ENCODE data around the gene MMRN2. TPM values are rescaled to one million over a fixed set of nuclear protein-coding genes. Genes with fewer than 3 reads are reported as not detected.

The MMRN2 gene
- total RNA-seq (2021; fragmentation: NEBNext Ultra II Directional; extraction: Animal tissue kit (Norgen Biotek cat#: 25700)) (0.96 and 1.2 TPM in 2 replicates), polyA plus RNA-seq (2011; rRNA removed) (1.1 and 1.2 TPM in 2 replicates), polyA minus RNA-seq (2011; rRNA and poly(A)+ RNA removed) (2.3 and 2.7 TPM in 2 replicates)
- 3.0 TPM for polyA plus RNA-seq (2011; cell fraction: cytosol; rRNA removed)
- polyA plus RNA-seq (2011; cell fraction: nucleus; rRNA removed), result 2.9 TPM
- 0.52 to 2.5 TPM (median 2.0 TPM) in 4 replicates for polyA plus RNA-seq (2012, experiment 1 of 2)
- 0.93 TPM for polyA plus RNA-seq (2012, experiment 2 of 2)
- 2.1 TPM for polyA plus RNA-seq (2013, experiment 1 of 2)
- polyA plus RNA-seq (2013, experiment 2 of 2), result 1.8 TPM
- 1.1 TPM for polyA minus RNA-seq (2011; cell fraction: cytosol; rRNA and poly(A)+ RNA removed)
- 1.4 TPM for polyA minus RNA-seq (2011; cell fraction: nucleus; rRNA and poly(A)+ RNA removed)
- long read RNA-seq, experiment 1, partial matches to known transcripts, result 2 of 2 reads
- long read RNA-seq, experiment 1, other reads (novel, unspliced or antisense), result 0 of 2 reads
- long read RNA-seq, experiment 2, result 0 reads

- Histone ChIP-seq H3K4me2 (ENCODE audit: insufficient read depth in 1 of 2, low read depth in 2 of 2, low read length in 2 of 2) (0 out of 4 replicates have a peak within 1 kb of the TSS, but pooled peaks of 1 of the 2 experiments have one; percentile 50), H2AK5ac (ENCODE audit: low read depth, low read length) (peak within 1 kb of the TSS; percentile 82; the same call in 1 of the 2 replicates), H3K56ac (replicated peaks; ENCODE audit: insufficient read length, low read depth, low read length) (no peak within 1 kb of the TSS), H3K4ac (replicated peaks; ENCODE audit: insufficient read length, low read depth, low read length) (peak within 1 kb of the TSS; percentile 63), H3K9ac (replicated peaks in 1 of 4; ENCODE audit: extremely low read depth in 1 of 4, low read depth in 3 of 4, low read length in 3 of 4) (no peak within 1 kb of the TSS), H3K4me1 (replicated peaks in 1 of 4; ENCODE audit: control insufficient read depth in 3 of 4, insufficient read depth in 4 of 4, low read length in 3 of 4) (peaks cover 16 to 60% (median 48%) of the 10 kb centered on the region in 4 experiments), H3K4me3 (ENCODE audit: extremely low read depth in 1 of 4, insufficient read depth in 2 of 4, low read depth in 3 of 4, low read length in 4 of 4) (no peak within 1 kb of the TSS), H3K27ac (ENCODE audit: low read depth, low read length) (no peak within 1 kb of the TSS), H2BK15ac (ENCODE audit: low read length) (peak within 1 kb of the TSS; percentile 66; the same call in 1 of the 2 replicates), H3K79me1 (ENCODE audit: low read depth, low read length) (no peaks in the 10 kb centered on the region), H3K79me2 (ENCODE audit: control insufficient read depth in 1 of 2, insufficient read depth in 2 of 2, low read length in 2 of 2) (no peaks in the 10 kb centered on the region), H3K23me2 (ENCODE audit: low read depth, low read length) (no peaks in the 10 kb centered on the region), H4K20me1 (replicated peaks in 1 of 2; ENCODE audit: control insufficient read depth in 1 of 2, insufficient read depth in 2 of 2, low read length in 2 of 2) (no peaks in the 10 kb centered on the region), H2BK120ac (replicated peaks; ENCODE audit: low read depth, low read length) (peak within 1 kb of the TSS; percentile 89), H2BK12ac (ENCODE audit: low read depth, low read length) (peak within 1 kb of the TSS; percentile 99; the same call in 1 of the 2 replicates), H3K14ac (ENCODE audit: insufficient read length) (no peak within 1 kb of the TSS), H3K9me3 (ENCODE audit: insufficient read depth in 2 of 2, low read depth in 1 of 2, low read length in 1 of 2) (peaks cover 0 to under 1% of the 10 kb centered on the region in 2 experiments; a peak in 1 of 4 replicates), H3K27me3 (replicated peaks in 1 of 4; ENCODE audit: control insufficient read depth in 3 of 4, extremely low read depth in 1 of 4, insufficient read depth in 3 of 4, low read length in 3 of 4) (no peaks in the 10 kb centered on the region), H4K8ac (ENCODE audit: extremely low read depth, insufficient read depth, low read length) (no peak within 1 kb of the TSS; the same call in 1 of the 2 replicates), H4K91ac (replicated peaks; ENCODE audit: insufficient read length, low read length) (peak within 1 kb of the TSS; percentile 96), H3K36me3 (ENCODE audit: control insufficient read depth in 2 of 4, insufficient read depth in 4 of 4, low read length in 3 of 4) (no peaks in the 10 kb centered on the region), H3K23ac (ENCODE audit: insufficient read length) (no peak within 1 kb of the TSS), H3K18ac (ENCODE audit: extremely low read depth, low read length) (peak within 1 kb of the TSS; percentile 85), H2BK20ac (ENCODE audit: low read length) (peak within 1 kb of the TSS; percentile 96), H4K5ac (ENCODE audit: insufficient read length, low read depth, low read length) (no peak within 1 kb of the TSS), H2BK5ac (ENCODE audit: low read depth, low read length) (peak within 1 kb of the TSS; percentile 99; the same call in 1 of the 2 replicates), H2AFZ (ENCODE audit: low read length) (no peak within 1 kb of the TSS)
- ChIA-PET CTCF (ENCODE audit: partially characterized antibody) (interaction anchor here (0.6 to 26.4 kb wide), 6 partner anchors 3 to 268 kb away, joined by 3 to 975 read pairs (median 4); partner anchors contain the start of genes ADIRF, MMRN2 and SNCG), POLR2A (ENCODE audit: partially characterized antibody) (interaction anchor here (0.7 to 4.4 kb wide), 6 partner anchors 10 to 17 kb away, joined by 3 to 38 read pairs (median 5); partner anchors contain the start of gene ADIRF)
- no peak for FAIRE-seq
- WGBS, 2 experiments (ENCODE audit: extremely low coverage in 1 of 2, insufficient coverage in 1 of 2, insufficient read length in 1 of 2, insufficient replicate concordance in 2 of 2, low coverage in 1 of 2, low lambda C conversion rate in 2 of 2, missing lambda C conversion rate in 1 of 2), result 98% methylated on average over 6 of the region's 9 CpGs; no CpG with 5 or more reads in 1 of the 2 experiments
- DNase-seq (ENCODE audit: low read depth in 1 of 2, low spot score in 2 of 2), result no peak
- TF ChIP-seq SIN3A (conservative IDR thresholded peaks at IDR 0.05 in 1 of 2, IDR thresholded peaks at IDR 0.05 in 1 of 2; ENCODE audit: low read depth in 1 of 2, low read length in 2 of 2) (no peak), SP2 (IDR thresholded peaks at IDR 0.05; ENCODE audit: low read length) (no peak), GABPA (IDR thresholded peaks at IDR 0.05; ENCODE audit: borderline replicate concordance, insufficient read depth, low read length) (no peak), FOSL1 (IDR thresholded peaks at IDR 0.05; ENCODE audit: insufficient read depth, low read depth, low read length) (no peak), ZNF274 (IDR thresholded peaks at IDR 0.05; ENCODE audit: borderline replicate concordance, extremely low read depth, low read length) (no peak), EP300 (IDR thresholded peaks at IDR 0.05; ENCODE audit: borderline replicate concordance in 1 of 2, low read depth in 2 of 2, low read length in 2 of 2) (no peak)
Measured at GRCh38 chr10:86957471-86958115, at the start of gene MMRN2. Gene MMRN2 (minus strand): TSS chr10:86957615. CDS start chr10:86957541, 74 bp downstream.
